Activated CD8-positive, alpha-beta T cell treated with anti-CD3 and anti-CD28 coated beads for 36 hours (primary cell): ENCODE results near the gene ELAC1. TPM values are rescaled to one million over a fixed set of nuclear protein-coding genes. Genes with fewer than 3 reads are reported as not detected.

Source experiments
- ATAC-seq: fragments of 200-7000 bp; cut with Tn5 transposase; one replicate; pipeline ENCODE4 v1.10.0; 2021; ENCODE audit warnings: mild to moderate bottlenecking, moderate library complexity
- CTCF ChIA-PET: fragments of 350-600 bp; sonication (Branson Sonifier 250); formaldehyde crosslinking; loops from one replicate; lab custom pipeline; 2021; ENCODE audit warnings: antibody characterized with exemption; lab: Charles Lee
- POLR2A ChIA-PET: fragments of 350-600 bp; sonication (Branson Sonifier 250); formaldehyde crosslinking; loops from one replicate; lab custom pipeline; 2021; ENCODE audit warnings: antibody characterized with exemption; lab: Charles Lee
- DNase-seq: peaks from one replicate; pipeline ENCODE4 v3.0.0-alpha.2; 2020
- H3K27ac Mint-ChIP-seq: one replicate; pipeline ENCODE4 v1.8.0; 2021; ENCODE audit warnings: mild to moderate bottlenecking, mixed read lengths
- H3K27me3 Mint-ChIP-seq: one replicate; pipeline ENCODE4 v1.8.0; 2021; ENCODE audit warnings: mixed read lengths
- H3K36me3 Mint-ChIP-seq: one replicate; pipeline ENCODE4 v1.8.0; 2021; ENCODE audit warnings: low read depth, mixed read lengths
- H3K4me1 Mint-ChIP-seq: one replicate; pipeline ENCODE4 v1.8.0; 2021; ENCODE audit warnings: low read depth, mixed read lengths
- H3K4me3 Mint-ChIP-seq: one replicate; pipeline ENCODE4 v1.8.0; 2021; ENCODE audit warnings: mild to moderate bottlenecking, moderate library complexity, mixed read lengths
- H3K9me3 Mint-ChIP-seq: one replicate; pipeline ENCODE4 v1.8.0; 2021; ENCODE audit warnings: mixed read lengths
- CTCF ChIP-seq: fragments of 200-600 bp; IDR thresholded peaks from one replicate; pipeline ENCODE4 v1.8.0; 2022; ENCODE audit warnings: antibody characterized with exemption, mild to moderate bottlenecking
- intact Hi-C: fragments of 100-400 bp; cut with micrococcal nuclease; formaldehyde crosslinking; loops from one replicate; pipeline ENCODE4 v1.10.0; 2022
- total RNA-seq, 2 experiments: library from RNA; stranded (reverse); gene quantifications; one replicate each; pipeline ENCODE4 v1.2.3, GENCODE V29; 2021

ELAC1 gene
- total RNA-seq, 2 experiments from 2014 or later: 5.1 to 5.4 TPM

DNA sequence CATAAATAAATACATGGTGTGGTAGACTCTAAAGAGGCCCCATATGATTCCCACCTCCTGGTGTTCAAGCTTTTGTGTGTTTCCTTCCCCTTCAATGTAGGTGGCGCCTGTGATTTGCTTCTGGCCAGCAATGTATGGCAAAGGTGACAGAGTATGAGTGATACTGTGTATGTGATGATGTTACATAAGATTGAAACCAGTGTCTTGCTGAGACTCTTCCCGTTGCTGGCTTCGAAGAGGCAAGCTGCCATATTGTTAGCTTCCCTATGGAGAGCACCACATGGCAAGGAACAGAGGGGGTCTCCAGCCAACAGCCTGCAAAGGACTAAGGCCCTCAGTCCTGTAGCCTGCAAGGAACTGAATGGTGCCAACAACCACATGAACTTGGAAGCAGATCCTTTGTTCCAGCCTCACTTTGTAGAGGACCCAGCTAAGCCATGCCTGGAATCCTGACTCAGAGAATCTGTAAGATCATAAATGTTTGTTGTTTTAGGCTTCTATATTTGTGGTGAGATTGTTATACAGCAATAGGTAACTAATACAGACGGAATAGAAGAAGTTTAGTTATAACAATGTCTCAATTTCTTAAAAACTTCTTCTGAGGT, 60.5 kb downstream of the ELAC1 start:
- Mint-ChIP-seq H3K9me3 (peaks cover 4% of the 10 kb centered on the region), H3K36me3 (peaks cover 16% of the 10 kb centered on the region), H3K27me3 (no peaks in the 10 kb centered on the region), H3K4me1 (peaks cover 37% of the 10 kb centered on the region), H3K4me3 (peak overlapping the region; percentile 94), H3K27ac (no peak overlapping the region)
- DNase-seq (peak; percentile 35), ATAC-seq (no peak)
- intact Hi-C loops: no loop called here
- POLR2A ChIA-PET: interaction anchor here (1.2 to 3.0 kb wide), 3 partner anchors 11 to 125 kb away, joined by 3 to 19 read pairs (median 5); no protein-coding TSS in a partner anchor
- CTCF ChIA-PET: interaction anchor here (0.8 to 3.4 kb wide), 2 partner anchors 23 to 208 kb away, joined by 3 to 16 read pairs; no protein-coding TSS in a partner anchor
- no peak for TF ChIP-seq CTCF

- no peaks in the 10 kb centered on the region for H3K9me3 Mint-ChIP-seq
- no peak for TF ChIP-seq CTCF
- no peak for DNase-seq
- ChIA-PET POLR2A (interaction anchor here (1.0 to 3.2 kb wide), 9 partner anchors 9 to 150 kb away, joined by 3 to 19 read pairs (median 7); partner anchors contain the start of genes ELAC1 and ME2), CTCF (interaction anchor here (0.8 to 3.4 kb wide), 4 partner anchors 19 to 209 kb away, joined by 3 to 16 read pairs (median 4); no protein-coding TSS in a partner anchor)
- H3K27ac Mint-ChIP-seq: peak overlapping the region; percentile 97
- peaks cover 17% of the 10 kb centered on the region for H3K36me3 Mint-ChIP-seq
- H3K4me1 Mint-ChIP-seq: peaks cover 45% of the 10 kb centered on the region
- no peaks in the 10 kb centered on the region for H3K27me3 Mint-ChIP-seq
- ATAC-seq: no peak
- intact Hi-C loops: no loop called here
- H3K4me3 Mint-ChIP-seq: peak overlapping the region; percentile 94
Measured at GRCh38 chr18:51029378-51029693, 61.5 kb downstream of the ELAC1 start.

DNA sequence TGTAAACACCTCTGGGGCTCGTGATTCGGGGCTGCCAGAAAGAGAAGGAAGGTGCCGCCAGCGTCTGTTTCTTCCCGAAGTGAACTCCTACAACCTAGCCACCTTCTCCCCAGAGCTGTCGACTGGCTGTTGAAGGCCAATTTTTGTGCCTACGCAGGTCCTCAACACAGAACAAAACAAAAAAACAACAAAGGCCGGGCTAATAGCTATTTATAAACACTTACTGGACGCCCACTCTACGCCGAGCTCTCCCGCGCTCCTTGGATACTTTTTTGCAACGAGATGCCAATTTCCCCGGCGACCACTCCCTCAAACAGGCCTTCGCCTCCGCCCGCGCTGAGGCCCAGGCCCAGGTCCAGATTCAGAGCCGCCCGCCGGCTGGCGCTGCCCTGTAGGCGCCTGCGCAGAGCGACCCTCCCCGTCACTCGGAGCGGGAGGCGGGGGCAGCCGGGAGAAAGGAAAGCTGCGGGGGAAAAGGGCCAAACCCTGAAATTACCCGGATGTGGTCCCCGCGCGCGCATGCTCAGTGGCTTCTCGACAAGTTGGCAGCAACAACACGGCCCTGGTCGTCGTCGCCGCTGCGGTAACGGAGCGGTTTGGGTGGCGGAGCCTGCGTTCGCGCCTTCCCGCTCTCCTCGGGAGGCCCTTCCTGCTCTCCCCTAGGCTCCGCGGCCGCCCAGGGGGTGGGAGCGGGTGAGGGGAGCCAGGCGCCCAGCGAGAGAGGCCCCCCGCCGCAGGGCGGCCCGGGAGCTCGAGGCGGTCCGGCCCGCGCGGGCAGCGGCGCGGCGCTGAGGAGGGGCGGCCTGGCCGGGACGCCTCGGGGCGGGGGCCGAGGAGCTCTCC, 62.1 kb downstream of the ELAC1 start, which contains the start of gene SMAD4:
Gene SMAD4 (plus strand): TSS at position 520 of the 843 bp plus-strand sequence. CDS start 16,834 bp downstream, outside the sequence.
- ChIA-PET POLR2A (interaction anchor here (0.9 to 3.2 kb wide), 14 partner anchors 9 to 151 kb away, joined by 3 to 19 read pairs (median 7); partner anchors contain the start of genes ELAC1 and ME2), CTCF (interaction anchor here (0.7 to 3.4 kb wide), 6 partner anchors 18 to 209 kb away, joined by 3 to 16 read pairs (median 3); partner anchors contain the start of gene ELAC1)
- TF ChIP-seq CTCF: no peak
- H3K27me3 Mint-ChIP-seq: no peaks in the 10 kb centered on the region
- intact Hi-C loops: loop anchor here (10.0 kb wide), 1 partner anchor 145 kb away; no protein-coding TSS in a partner anchor
- peak within 1 kb of the TSS; percentile 97 for H3K27ac Mint-ChIP-seq
- H3K9me3 Mint-ChIP-seq: no peaks in the 10 kb centered on the region
- ATAC-seq (peak; percentile 88), DNase-seq (peak; percentile 97)
- peaks cover 23% of the 10 kb centered on the region for H3K36me3 Mint-ChIP-seq
- H3K4me3 Mint-ChIP-seq: peak within 1 kb of the TSS; percentile 98
- H3K4me1 Mint-ChIP-seq: peaks cover 51% of the 10 kb centered on the region

DNA sequence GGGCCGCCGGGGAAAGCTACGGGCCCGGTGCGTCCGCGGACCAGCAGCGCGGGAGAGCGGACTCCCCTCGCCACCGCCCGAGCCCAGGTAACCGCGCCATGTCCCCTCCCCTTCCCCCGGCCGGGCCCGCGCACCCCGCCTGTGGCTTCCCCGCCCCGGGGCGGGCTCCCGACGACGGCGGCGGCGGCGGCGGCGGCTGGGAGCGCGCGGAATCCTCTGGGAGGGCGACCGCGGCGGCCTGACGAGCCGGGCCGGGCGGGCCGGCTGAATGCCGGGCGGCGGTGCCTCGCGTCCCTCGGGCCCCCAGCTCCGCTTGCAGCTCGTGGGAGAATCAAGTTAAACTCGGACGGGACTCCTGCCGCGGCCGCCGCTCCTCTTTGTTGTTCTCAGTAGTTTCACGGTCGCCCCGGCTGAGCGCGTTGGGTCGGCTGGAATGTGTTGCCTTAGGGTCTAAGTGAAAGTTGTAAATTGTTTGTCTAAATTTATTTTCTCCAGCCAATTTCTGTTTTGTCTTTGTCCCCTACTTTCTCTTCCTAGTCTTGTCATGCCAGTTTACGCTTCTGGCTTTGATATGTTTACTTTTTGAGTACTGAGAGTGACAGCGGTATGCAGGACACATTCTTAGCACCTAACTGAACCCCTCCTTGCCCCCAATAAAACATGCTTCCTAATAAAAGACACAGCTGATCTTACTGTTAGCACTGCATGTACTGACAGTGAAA, 62.9 kb downstream of the ELAC1 start:
- Mint-ChIP-seq H3K27ac (peak overlapping the region; percentile 90), H3K4me3 (peak overlapping the region; percentile 98), H3K27me3 (no peaks in the 10 kb centered on the region), H3K9me3 (no peaks in the 10 kb centered on the region), H3K4me1 (peaks cover 59% of the 10 kb centered on the region), H3K36me3 (peaks cover 24% of the 10 kb centered on the region)
- ATAC-seq: peak; percentile 59
- DNase-seq: peak; percentile 56
- no peak for TF ChIP-seq CTCF
- CTCF ChIA-PET: interaction anchor here (0.6 to 1.6 kb wide), 6 partner anchors 14 to 210 kb away, joined by 3 to 5 read pairs (median 3); partner anchors contain the start of gene ELAC1
- POLR2A ChIA-PET: interaction anchor here (0.9 to 3.2 kb wide), 14 partner anchors 8 to 152 kb away, joined by 3 to 19 read pairs (median 7); partner anchors contain the start of genes ELAC1 and ME2
- intact Hi-C loops: loop anchor here (10.0 kb wide), 1 partner anchor 146 kb away; no protein-coding TSS in a partner anchor
